Bone marrow (tissue), 2 donors: ENCODE data around the gene KCNIP3.
"Not testable (repeated sequence)": the region's sequence is repeated elsewhere in the genome, so short reads cannot be mapped to it uniquely, and the experiment has no call there.

Experiments
- DNase-seq, 2 donors: peaks; one replicate each; lab custom pipeline; 2025; lab: John Stamatoyannopoulos, UW

KCNIP3 gene

GRCh38 chr2:95296880-95297487 is at the start of gene KCNIP3:
Gene KCNIP3 (plus strand): TSS chr2:95297347. CDS start chr2:95297439, 92 bp downstream.
- DNase-seq: no peak

- no peak for DNase-seq
These were observed 38.9 kb upstream of the KCNIP3 start for GRCh38 chr2:95258271-95258670.

- no peak for DNase-seq
These were observed 36.8 kb upstream of the KCNIP3 start for GRCh38 chr2:95260028-95261023.

- DNase-seq: no peak
These were observed 35.5 kb upstream of the KCNIP3 start for GRCh38 chr2:95261602-95262001.

GRCh38 chr2:95262896-95263542 is 34.1 kb upstream of the KCNIP3 start:
- DNase-seq: no peak

- no peak for DNase-seq
These were observed 32.5 kb upstream of the KCNIP3 start for GRCh38 chr2:95264624-95265023.

- no peak for DNase-seq
These were observed 32.0 kb upstream of the KCNIP3 start for GRCh38 chr2:95265182-95265581.

GRCh38 chr2:95266781-95267430 is 30.2 kb upstream of the KCNIP3 start:
- DNase-seq: no peak

- no peak for DNase-seq
These were observed 29.5 kb upstream of the KCNIP3 start for GRCh38 chr2:95267458-95268210.

GRCh38 chr2:95268211-95269035 is 28.7 kb upstream of the KCNIP3 start:
- no peak for DNase-seq

GRCh38 chr2:95269036-95269680 is 28.0 kb upstream of the KCNIP3 start:
- no peak for DNase-seq

GRCh38 chr2:95269745-95270144 is 27.4 kb upstream of the KCNIP3 start:
- not testable (repeated sequence) for DNase-seq

- DNase-seq: no peak
These were observed 26.5 kb upstream of the KCNIP3 start for GRCh38 chr2:95270541-95271081.

GRCh38 chr2:95271381-95271971 is 25.7 kb upstream of the KCNIP3 start:
- no peak for DNase-seq

- no peak for DNase-seq
These were observed 24.8 kb upstream of the KCNIP3 start for GRCh38 chr2:95272299-95272751.

- no peak for DNase-seq
These were observed 24.4 kb upstream of the KCNIP3 start for GRCh38 chr2:95272781-95273180.

GRCh38 chr2:95273566-95274290 is 23.4 kb upstream of the KCNIP3 start:
- no peak for DNase-seq
